Measurements from ENCODE around the gene CHST15. TPM values are rescaled to one million over a fixed set of nuclear protein-coding genes. Genes with fewer than 3 reads are reported as not detected.

Gene CHST15
- total and polyA plus RNA-seq, 2 of the 13 experiments (the other 11 are each of a cell fraction or from before 2014, with no cell fraction given), result 1.4 to 94.7 TPM

- no peak for ATAC-seq
- CTCF ChIA-PET (ENCODE audit: low intra/inter-chr PET ratio, low total read pairs), result no interaction called here
- TF ChIP-seq ZNF260 (CRISPR knock-in tag; IDR thresholded peaks at IDR 0.05; ENCODE audit: borderline replicate concordance, low read depth), result no peak
- no peak for TF ChIP-seq MATR3 (CRISPR knock-in tag; IDR thresholded peaks at IDR 0.05)
- TF ChIP-seq THYN1 (CRISPR knock-in tag; IDR thresholded peaks at IDR 0.05; ENCODE audit: borderline replicate concordance, low read depth), result no peak
- no peak for TF ChIP-seq ZNF672 (CRISPR knock-in tag; IDR thresholded peaks at IDR 0.05)
- TF ChIP-seq, protein P1, sequence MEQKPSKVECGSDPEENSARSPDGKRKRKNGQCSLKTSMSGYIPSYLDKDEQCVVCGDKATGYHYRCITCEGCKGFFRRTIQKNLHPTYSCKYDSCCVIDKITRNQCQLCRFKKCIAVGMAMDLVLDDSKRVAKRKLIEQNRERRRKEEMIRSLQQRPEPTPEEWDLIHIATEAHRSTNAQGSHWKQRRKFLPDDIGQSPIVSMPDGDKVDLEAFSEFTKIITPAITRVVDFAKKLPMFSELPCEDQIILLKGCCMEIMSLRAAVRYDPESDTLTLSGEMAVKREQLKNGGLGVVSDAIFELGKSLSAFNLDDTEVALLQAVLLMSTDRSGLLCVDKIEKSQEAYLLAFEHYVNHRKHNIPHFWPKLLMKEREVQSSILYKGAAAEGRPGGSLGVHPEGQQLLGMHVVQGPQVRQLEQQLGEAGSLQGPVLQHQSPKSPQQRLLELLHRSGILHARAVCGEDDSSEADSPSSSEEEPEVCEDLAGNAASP (CRISPR knock-in tag; IDR thresholded peaks at IDR 0.05; ENCODE audit: borderline replicate concordance), result no peak
- TF ChIP-seq SATB2 (CRISPR knock-in tag; IDR thresholded peaks at IDR 0.05), result no peak
- TF ChIP-seq ZFP37 (CRISPR knock-in tag; IDR thresholded peaks at IDR 0.05; ENCODE audit: borderline replicate concordance), result no peak
- TF ChIP-seq TBX2 (CRISPR knock-in tag; IDR thresholded peaks at IDR 0.05; ENCODE audit: borderline replicate concordance), result no peak
- no peak for TF ChIP-seq TP53 (CRISPR knock-in tag; conservative IDR thresholded peaks at IDR 0.05)
- no peak for TF ChIP-seq ZBTB38 (CRISPR knock-in tag; IDR thresholded peaks at IDR 0.05)
- no peak for TF ChIP-seq ERF (CRISPR knock-in tag; IDR thresholded peaks at IDR 0.05)
- TF ChIP-seq, protein P2, sequence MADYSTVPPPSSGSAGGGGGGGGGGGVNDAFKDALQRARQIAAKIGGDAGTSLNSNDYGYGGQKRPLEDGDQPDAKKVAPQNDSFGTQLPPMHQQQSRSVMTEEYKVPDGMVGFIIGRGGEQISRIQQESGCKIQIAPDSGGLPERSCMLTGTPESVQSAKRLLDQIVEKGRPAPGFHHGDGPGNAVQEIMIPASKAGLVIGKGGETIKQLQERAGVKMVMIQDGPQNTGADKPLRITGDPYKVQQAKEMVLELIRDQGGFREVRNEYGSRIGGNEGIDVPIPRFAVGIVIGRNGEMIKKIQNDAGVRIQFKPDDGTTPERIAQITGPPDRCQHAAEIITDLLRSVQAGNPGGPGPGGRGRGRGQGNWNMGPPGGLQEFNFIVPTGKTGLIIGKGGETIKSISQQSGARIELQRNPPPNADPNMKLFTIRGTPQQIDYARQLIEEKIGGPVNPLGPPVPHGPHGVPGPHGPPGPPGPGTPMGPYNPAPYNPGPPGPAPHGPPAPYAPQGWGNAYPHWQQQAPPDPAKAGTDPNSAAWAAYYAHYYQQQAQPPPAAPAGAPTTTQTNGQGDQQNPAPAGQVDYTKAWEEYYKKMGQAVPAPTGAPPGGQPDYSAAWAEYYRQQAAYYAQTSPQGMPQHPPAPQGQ (CRISPR knock-in tag; IDR thresholded peaks at IDR 0.05; ENCODE audit: borderline replicate concordance), result no peak
- TF ChIP-seq ZBTB40 (IDR thresholded peaks at IDR 0.05), result no peak
- TF ChIP-seq ZBTB40 (CRISPR knock-in tag; IDR thresholded peaks at IDR 0.05), result no peak
These were observed 87.4 kb downstream of the CHST15 start for GRCh38 chr10:124005991-124006392.

More at GRCh38 chr10:124005991-124006392, 87.4 kb downstream of the CHST15 start:
- Histone ChIP-seq H3K4me2 (ENCODE audit: low read depth, low read length) (no peak overlapping the region), H3K27ac (ENCODE audit: extremely low read length, insufficient read depth, low read length) (no peak overlapping the region), H2AFZ (ENCODE audit: low read length) (no peak overlapping the region), H3K36me3 (replicated peaks in 1 of 2; ENCODE audit: control insufficient read depth in 1 of 2, insufficient read depth in 2 of 2, low read length in 2 of 2) (peaks cover 19 to 43% of the 10 kb centered on the region in 2 experiments), H4K20me1 (ENCODE audit: insufficient read depth, low read length) (peaks cover 9% of the 10 kb centered on the region), H3K79me2 (ENCODE audit: insufficient read depth, low read length) (no peaks in the 10 kb centered on the region), H3K9ac (ENCODE audit: insufficient read depth, low read depth, low read length) (no peak overlapping the region), H3K9me3 (ENCODE audit: low read length) (no peaks in the 10 kb centered on the region), H3K27me3 (ENCODE audit: control insufficient read depth in 1 of 2, insufficient read depth in 2 of 2, low read length in 2 of 2) (no peaks in the 10 kb centered on the region), H3K4me1 (ENCODE audit: insufficient read depth, low read length) (peaks cover 48% of the 10 kb centered on the region), H3K4me3 (replicated peaks in 1 of 3; ENCODE audit: insufficient read depth in 1 of 3, low read depth in 2 of 3, low read length in 3 of 3) (no peak overlapping the region)
- intact Hi-C loops (cut with micrococcal nuclease; ENCODE audit: unreplicated experiment), result no loop called here
- no TSS peak for BruUV-seq (replicated peaks)
- POLR2A ChIA-PET, result interaction anchor here (1.9 kb wide), 1 partner anchor 30 kb away, joined by 4 read pairs; no protein-coding TSS in a partner anchor
- in situ Hi-C loops (cut with HindIII; ENCODE audit: extremely low pct_ligation_motif_present, low pct_unique_long_range_greater_than_20kb), result no loop called here
- no peak for FAIRE-seq
- DNase-seq (ENCODE audit: low spot score), result no peak
- 90% methylated on average over 12 of the region's 12 CpGs for WGBS (ENCODE audit: low lambda C conversion rate)

Data from HepG2 (cell line).